GM23338 (cell line): Measurements from ENCODE around the gene MLST8. TPM values are rescaled to one million over a fixed set of nuclear protein-coding genes. Genes with fewer than 3 reads are reported as not detected.
"Not testable (repeated sequence)": the region's sequence is repeated elsewhere in the genome, so short reads cannot be mapped to it uniquely, and the experiment has no call there.

ENCODE experiments used
- ATAC-seq: fragments of 200-7000 bp; cut with Tn5 transposase; 3 replicates; pipeline ENCODE4 v1.9.1; 2020
- DNase-seq: peaks from one replicate; pipeline ENCODE4 v3.0.0-alpha.2; 2015; ENCODE audit warnings: low spot score
- H2AFZ ChIP-seq: fragments of 200-600 bp; sonication (generic); 2 replicates; pipeline ENCODE4 v1.8.0; 2016; ENCODE audit warnings: antibody characterized with exemption, mild to moderate bottlenecking, moderate library complexity
- H3F3A ChIP-seq: fragments of 200-600 bp; sonication (generic); replicated peaks from 2 replicates; pipeline ENCODE4 v1.8.0; 2017; ENCODE audit warnings: antibody characterized with exemption, mixed run types, low read depth
- H3K27ac ChIP-seq: fragments of 200-600 bp; sonication (generic); 2 replicates; pipeline ENCODE4 v1.6.1; 2016; ENCODE audit warnings: low read depth
- H3K27me3 ChIP-seq: fragments of 200-600 bp; sonication (generic); 2 replicates; pipeline ENCODE4 v1.8.0; 2016; ENCODE audit warnings: mild to moderate bottlenecking, mixed run types, moderate library complexity; ENCODE audit not compliant: insufficient read depth
- H3K36me3 ChIP-seq: fragments of 200-600 bp; sonication (generic); 2 replicates; pipeline ENCODE4 v1.8.0; 2016; ENCODE audit warnings: mild to moderate bottlenecking; ENCODE audit not compliant: insufficient read depth
- H3K4me1 ChIP-seq: fragments of 200-600 bp; sonication (generic); 2 replicates; pipeline ENCODE4 v1.8.0; 2016; ENCODE audit warnings: mild to moderate bottlenecking, moderate library complexity; ENCODE audit not compliant: insufficient read depth
- H3K4me2 ChIP-seq: fragments of 200-600 bp; sonication (generic); 2 replicates; pipeline ENCODE4 v1.7.1; 2017; ENCODE audit warnings: mixed run types
- H3K4me3 ChIP-seq: fragments of 200-600 bp; sonication (generic); 2 replicates; pipeline ENCODE4 v1.6.1; 2016; ENCODE audit warnings: mixed run types
- H3K79me2 ChIP-seq: fragments of 200-600 bp; sonication (generic); replicated peaks from 2 replicates; pipeline ENCODE4 v1.8.0; 2017; ENCODE audit warnings: mild to moderate bottlenecking; ENCODE audit not compliant: insufficient read depth
- H3K9me2 ChIP-seq: fragments of 200-600 bp; sonication (generic); 2 replicates; pipeline ENCODE4 v1.8.0; 2017; ENCODE audit not compliant: insufficient read depth
- H4K20me1 ChIP-seq: fragments of 200-600 bp; sonication (generic); replicated peaks from 2 replicates; pipeline ENCODE4 v1.8.0; 2017; ENCODE audit warnings: mild to moderate bottlenecking; ENCODE audit not compliant: insufficient read depth
- H3K27ac Mint-ChIP-seq: 2 replicates; pipeline ENCODE4 v1.8.0; 2020; ENCODE audit warnings: inconsistent platforms, mild to moderate bottlenecking, moderate library complexity, mixed read lengths
- H3K27me3 Mint-ChIP-seq: 3 replicates; pipeline ENCODE4 v1.8.0; 2022; ENCODE audit warnings: low read depth, mild to moderate bottlenecking, moderate library complexity, mixed read lengths, inconsistent platforms; ENCODE audit not compliant: insufficient read depth, poor library complexity
- H3K36me3 Mint-ChIP-seq: 3 replicates; pipeline ENCODE4 v1.8.0; 2021; ENCODE audit warnings: low read depth, mild to moderate bottlenecking, inconsistent platforms, moderate library complexity, mixed read lengths
- H3K4me1 Mint-ChIP-seq: 3 replicates; pipeline ENCODE4 v1.8.0; 2020; ENCODE audit warnings: mild to moderate bottlenecking, inconsistent platforms, mixed read lengths
- H3K4me3 Mint-ChIP-seq: 3 replicates; pipeline ENCODE4 v1.8.0; 2021; ENCODE audit warnings: moderate library complexity, mild to moderate bottlenecking, inconsistent platforms, mixed read lengths
- H3K9me3 Mint-ChIP-seq: 3 replicates; pipeline ENCODE4 v1.8.0; 2020; ENCODE audit warnings: moderate library complexity, mild to moderate bottlenecking, inconsistent platforms, mixed read lengths
- EZH2 ChIP-seq: fragments of 200-600 bp; sonication (generic); IDR thresholded peaks from one replicate; pipeline ENCODE4 v1.8.0; 2017; ENCODE audit warnings: antibody characterized with exemption, mild to moderate bottlenecking, low read depth; ENCODE audit not compliant: unreplicated experiment
- NANOG ChIP-seq: IDR thresholded peaks from 2 replicates; pipeline ENCODE4 v1.6.1; 2016; ENCODE audit warnings: antibody characterized with exemption, borderline replicate concordance
- POLR2AphosphoS5 ChIP-seq: IDR thresholded peaks from 2 replicates; pipeline ENCODE4 v1.6.1; 2016; ENCODE audit warnings: antibody characterized with exemption, low read depth
- STAT1 ChIP-seq: IDR thresholded peaks from one replicate; pipeline ENCODE4 v1.6.1; 2016; ENCODE audit warnings: antibody characterized with exemption; ENCODE audit not compliant: unreplicated experiment
- ZNF114 ChIP-seq: fragments of 250-450 bp; sonication (Bioruptor Pico); IDR thresholded peaks from 2 replicates; pipeline ENCODE4 v1.5.0; 2020; ENCODE audit warnings: mild to moderate bottlenecking, moderate library complexity
- ZNF331 ChIP-seq: fragments of 250-450 bp; sonication (Bioruptor Pico); IDR thresholded peaks from 2 replicates; pipeline ENCODE4 v1.5.0; 2020; ENCODE audit warnings: low read depth, mild to moderate bottlenecking, moderate library complexity
- polyA plus RNA-seq: library from polyadenylated mRNA; unstranded; fragments of >200 nt; fragmentation: Nextera tagmentation; extraction: Ambion mirVana; gene quantifications from 2 replicates; pipeline ENCODE4 v1.2.1, GENCODE V29; 2016
- total RNA-seq: library from RNA; depleted of rRNA; stranded (reverse); fragments of >200 nt; shearing (Covaris generic); gene quantifications from 2 replicates; pipeline ENCODE4 v1.2.3, GENCODE V29; 2014
- TF ChIP-seq, protein P1 (sequence below): IDR thresholded peaks from one replicate; pipeline ENCODE4 v1.6.1; 2018; ENCODE audit warnings: antibody characterized with exemption; ENCODE audit not compliant: unreplicated experiment
- TF ChIP-seq, protein P2 (sequence below), 2 experiments: fragments of 200-600 bp in 1 of 2; sonication (generic) in 1 of 2; conservative IDR thresholded peaks; 2 replicates each; pipeline versions ENCODE4 v1.5.1 to v1.6.1; 2016 to 2017; ENCODE audit warnings: antibody characterized with exemption in 2 of 2, low read depth in 2 of 2, mild to moderate bottlenecking in 2 of 2, moderate library complexity in 1 of 2

MLST8 gene
- total and polyA plus RNA-seq, 2 experiments from 2014 or later = 58.8 to 138 TPM

DNA sequence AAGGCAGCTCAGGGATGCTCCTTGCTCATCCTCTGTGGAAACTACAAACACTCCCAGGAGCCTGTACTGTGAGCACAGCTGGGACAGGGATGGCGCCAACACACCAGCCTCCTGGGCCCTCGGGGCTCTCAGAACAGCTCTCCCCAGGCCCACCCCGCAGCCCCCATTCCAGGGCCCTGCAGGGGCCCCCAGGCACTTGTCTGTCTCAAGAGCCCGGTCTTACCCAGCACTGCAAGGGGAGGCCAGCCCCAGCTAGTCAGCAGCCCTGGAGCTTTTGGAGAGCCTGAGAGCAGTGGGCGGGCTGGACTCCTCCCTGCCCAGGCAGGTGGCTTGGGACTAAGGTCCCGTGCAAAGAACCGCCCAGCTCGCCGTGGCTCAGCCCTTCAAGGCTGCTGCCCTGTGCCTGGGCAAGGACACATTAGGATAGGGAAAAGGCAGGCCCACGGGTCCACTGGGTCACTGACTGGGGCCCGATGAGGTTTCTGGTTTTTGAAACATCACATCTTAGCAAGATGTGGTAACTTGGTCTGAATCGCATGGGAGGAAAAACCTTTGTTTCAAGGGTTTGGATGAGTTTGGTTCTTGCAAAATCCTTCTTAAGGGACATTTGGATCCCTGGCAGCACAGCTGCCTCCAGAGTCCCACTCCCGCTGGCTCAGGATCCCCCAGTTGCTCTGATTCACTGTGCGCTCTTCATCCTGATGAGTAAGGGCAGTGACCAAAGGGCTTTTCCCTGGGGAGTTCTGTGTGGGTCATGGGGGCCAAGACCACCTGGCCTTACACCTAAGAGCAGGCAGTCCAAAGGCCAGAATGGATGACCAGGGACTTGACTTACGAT is 33.8 kb downstream of the MLST8 start:
- H3K9me3 Mint-ChIP-seq = no peaks in the 10 kb centered on the region
- no peaks in the 10 kb centered on the region for H3K4me1 Mint-ChIP-seq
- Histone ChIP-seq H3K4me1 (no peaks in the 10 kb centered on the region), H3F3A (peaks cover 3% of the 10 kb centered on the region; the same call in 1 of the 2 replicates), H4K20me1 (no peaks in the 10 kb centered on the region; the same call in 1 of the 2 replicates), H3K36me3 (peaks cover 3% of the 10 kb centered on the region; the same call in 1 of the 2 replicates), H3K4me2 (no peak overlapping the region), H3K79me2 (no peaks in the 10 kb centered on the region), H3K9me2 (no peaks in the 10 kb centered on the region), H3K4me3 (no peak overlapping the region), H3K27me3 (peaks cover 18% of the 10 kb centered on the region), H3K27ac (no peak overlapping the region), H2AFZ (no peak overlapping the region)
- H3K4me3 Mint-ChIP-seq = no peak overlapping the region; the same call in 2 of the 3 replicates
- TF ChIP-seq ZNF331 (no peak), EZH2 (no peak), ZNF114 (CRISPR knock-in tag) (no peak), NANOG (no peak), POLR2AphosphoS5 (no peak), STAT1 (no peak)
- TF ChIP-seq, protein P1, sequence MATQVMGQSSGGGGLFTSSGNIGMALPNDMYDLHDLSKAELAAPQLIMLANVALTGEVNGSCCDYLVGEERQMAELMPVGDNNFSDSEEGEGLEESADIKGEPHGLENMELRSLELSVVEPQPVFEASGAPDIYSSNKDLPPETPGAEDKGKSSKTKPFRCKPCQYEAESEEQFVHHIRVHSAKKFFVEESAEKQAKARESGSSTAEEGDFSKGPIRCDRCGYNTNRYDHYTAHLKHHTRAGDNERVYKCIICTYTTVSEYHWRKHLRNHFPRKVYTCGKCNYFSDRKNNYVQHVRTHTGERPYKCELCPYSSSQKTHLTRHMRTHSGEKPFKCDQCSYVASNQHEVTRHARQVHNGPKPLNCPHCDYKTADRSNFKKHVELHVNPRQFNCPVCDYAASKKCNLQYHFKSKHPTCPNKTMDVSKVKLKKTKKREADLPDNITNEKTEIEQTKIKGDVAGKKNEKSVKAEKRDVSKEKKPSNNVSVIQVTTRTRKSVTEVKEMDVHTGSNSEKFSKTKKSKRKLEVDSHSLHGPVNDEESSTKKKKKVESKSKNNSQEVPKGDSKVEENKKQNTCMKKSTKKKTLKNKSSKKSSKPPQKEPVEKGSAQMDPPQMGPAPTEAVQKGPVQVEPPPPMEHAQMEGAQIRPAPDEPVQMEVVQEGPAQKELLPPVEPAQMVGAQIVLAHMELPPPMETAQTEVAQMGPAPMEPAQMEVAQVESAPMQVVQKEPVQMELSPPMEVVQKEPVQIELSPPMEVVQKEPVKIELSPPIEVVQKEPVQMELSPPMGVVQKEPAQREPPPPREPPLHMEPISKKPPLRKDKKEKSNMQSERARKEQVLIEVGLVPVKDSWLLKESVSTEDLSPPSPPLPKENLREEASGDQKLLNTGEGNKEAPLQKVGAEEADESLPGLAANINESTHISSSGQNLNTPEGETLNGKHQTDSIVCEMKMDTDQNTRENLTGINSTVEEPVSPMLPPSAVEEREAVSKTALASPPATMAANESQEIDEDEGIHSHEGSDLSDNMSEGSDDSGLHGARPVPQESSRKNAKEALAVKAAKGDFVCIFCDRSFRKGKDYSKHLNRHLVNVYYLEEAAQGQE = no peak
- TF ChIP-seq, protein P2, sequence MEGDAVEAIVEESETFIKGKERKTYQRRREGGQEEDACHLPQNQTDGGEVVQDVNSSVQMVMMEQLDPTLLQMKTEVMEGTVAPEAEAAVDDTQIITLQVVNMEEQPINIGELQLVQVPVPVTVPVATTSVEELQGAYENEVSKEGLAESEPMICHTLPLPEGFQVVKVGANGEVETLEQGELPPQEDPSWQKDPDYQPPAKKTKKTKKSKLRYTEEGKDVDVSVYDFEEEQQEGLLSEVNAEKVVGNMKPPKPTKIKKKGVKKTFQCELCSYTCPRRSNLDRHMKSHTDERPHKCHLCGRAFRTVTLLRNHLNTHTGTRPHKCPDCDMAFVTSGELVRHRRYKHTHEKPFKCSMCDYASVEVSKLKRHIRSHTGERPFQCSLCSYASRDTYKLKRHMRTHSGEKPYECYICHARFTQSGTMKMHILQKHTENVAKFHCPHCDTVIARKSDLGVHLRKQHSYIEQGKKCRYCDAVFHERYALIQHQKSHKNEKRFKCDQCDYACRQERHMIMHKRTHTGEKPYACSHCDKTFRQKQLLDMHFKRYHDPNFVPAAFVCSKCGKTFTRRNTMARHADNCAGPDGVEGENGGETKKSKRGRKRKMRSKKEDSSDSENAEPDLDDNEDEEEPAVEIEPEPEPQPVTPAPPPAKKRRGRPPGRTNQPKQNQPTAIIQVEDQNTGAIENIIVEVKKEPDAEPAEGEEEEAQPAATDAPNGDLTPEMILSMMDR (conservative IDR thresholded peaks at IDR 0.05; ENCODE audit: low read depth in 2 of 2) = no peak
- DNase-seq = peak; percentile 45
- no peak overlapping the region for H3K27ac Mint-ChIP-seq
- H3K36me3 Mint-ChIP-seq = peaks cover 30% of the 10 kb centered on the region
- peak; percentile 6 for ATAC-seq
- H3K27me3 Mint-ChIP-seq = peaks cover 28% of the 10 kb centered on the region

DNA sequence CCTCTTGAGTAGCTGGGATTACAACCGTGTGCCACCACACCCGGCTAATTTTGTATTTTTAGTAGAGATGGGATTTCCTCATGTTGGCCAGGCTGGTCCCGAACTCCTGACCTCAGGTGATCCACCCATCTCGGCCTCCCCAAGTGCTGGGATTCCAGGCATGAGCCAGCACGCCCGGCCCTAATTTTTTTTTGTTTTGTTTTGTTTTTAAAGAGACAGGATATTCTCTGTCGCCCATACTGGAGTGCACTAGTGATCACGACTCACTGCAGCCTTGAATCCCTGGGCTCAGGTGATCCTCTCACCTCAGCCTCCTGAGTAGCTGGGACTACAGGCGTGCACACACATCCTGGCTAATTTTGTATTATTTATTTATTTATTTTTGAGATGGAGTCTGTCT is 35.1 kb downstream of the MLST8 start:
- H3K4me2 ChIP-seq, H3K4me3 Mint-ChIP-seq, H3K9me3 Mint-ChIP-seq, H3K9me2 ChIP-seq, H3K27ac ChIP-seq, H3F3A ChIP-seq, H4K20me1 ChIP-seq, H3K36me3 ChIP-seq, H3K27ac Mint-ChIP-seq, H2AFZ ChIP-seq, H3K79me2 ChIP-seq, H3K4me1 Mint-ChIP-seq, H3K4me1 ChIP-seq, DNase-seq, ATAC-seq, H3K4me3 ChIP-seq: not testable (repeated sequence)
- Mint-ChIP-seq H3K36me3 (peaks cover 38% of the 10 kb centered on the region), H3K27me3 (peaks cover 25% of the 10 kb centered on the region)
- H3K27me3 ChIP-seq = peaks cover 18% of the 10 kb centered on the region
